Measurements from ENCODE around the gene PIP5K1A.

DNA sequence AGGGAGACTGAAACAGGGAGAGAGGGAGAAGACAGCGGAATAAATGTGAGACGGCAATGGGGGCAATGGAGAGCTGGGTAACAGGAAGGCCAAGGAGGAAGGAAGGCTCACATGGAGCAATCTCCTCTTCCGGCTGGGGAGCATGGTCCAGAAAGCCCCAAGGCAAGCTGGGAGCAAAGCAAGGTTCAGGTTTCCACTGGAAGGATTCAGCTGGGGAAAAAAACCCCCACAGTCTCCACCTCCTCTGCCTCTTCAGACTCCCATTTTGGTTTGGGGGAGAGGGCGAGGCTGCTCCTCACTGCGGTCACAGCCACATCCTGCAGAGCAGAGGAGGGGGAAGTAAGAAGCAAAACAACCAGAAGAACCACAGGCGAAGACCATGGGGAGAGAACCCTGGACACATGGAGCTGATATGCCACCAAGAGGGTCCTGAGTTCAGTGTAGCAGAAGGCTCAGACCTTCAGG, 41.3 kb upstream of the PIP5K1A start:
- TF ChIP-seq, protein P1, sequence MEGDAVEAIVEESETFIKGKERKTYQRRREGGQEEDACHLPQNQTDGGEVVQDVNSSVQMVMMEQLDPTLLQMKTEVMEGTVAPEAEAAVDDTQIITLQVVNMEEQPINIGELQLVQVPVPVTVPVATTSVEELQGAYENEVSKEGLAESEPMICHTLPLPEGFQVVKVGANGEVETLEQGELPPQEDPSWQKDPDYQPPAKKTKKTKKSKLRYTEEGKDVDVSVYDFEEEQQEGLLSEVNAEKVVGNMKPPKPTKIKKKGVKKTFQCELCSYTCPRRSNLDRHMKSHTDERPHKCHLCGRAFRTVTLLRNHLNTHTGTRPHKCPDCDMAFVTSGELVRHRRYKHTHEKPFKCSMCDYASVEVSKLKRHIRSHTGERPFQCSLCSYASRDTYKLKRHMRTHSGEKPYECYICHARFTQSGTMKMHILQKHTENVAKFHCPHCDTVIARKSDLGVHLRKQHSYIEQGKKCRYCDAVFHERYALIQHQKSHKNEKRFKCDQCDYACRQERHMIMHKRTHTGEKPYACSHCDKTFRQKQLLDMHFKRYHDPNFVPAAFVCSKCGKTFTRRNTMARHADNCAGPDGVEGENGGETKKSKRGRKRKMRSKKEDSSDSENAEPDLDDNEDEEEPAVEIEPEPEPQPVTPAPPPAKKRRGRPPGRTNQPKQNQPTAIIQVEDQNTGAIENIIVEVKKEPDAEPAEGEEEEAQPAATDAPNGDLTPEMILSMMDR (IDR thresholded peaks at IDR 0.05), result no peak
- no peak for TF ChIP-seq POLR2A (IDR thresholded peaks at IDR 0.05)
